GM19238 (cell line): ENCODE measurements around the gene PACSIN2.
"Not testable (repeated sequence)": the region's sequence is repeated elsewhere in the genome, so short reads cannot be mapped to it uniquely, and the experiment has no call there.

Experiments used
- DNase-seq: peaks from one replicate; pipeline ENCODE4 v3.0.0; 2011; ENCODE audit warnings: low spot score; ENCODE audit not compliant: insufficient read length

The PACSIN2 gene

GRCh38 chr22:43014869-43015676, at the start of gene PACSIN2:
TSS of gene PACSIN2 (minus strand) at chr22:43015149. CDS start at chr22:42912080, 103,069 bp downstream.
- DNase-seq: peak; percentile 100

GRCh38 chr22:43060183-43060582, 45.2 kb upstream of the PACSIN2 start:
- DNase-seq: peak; percentile 42

GRCh38 chr22:43057641-43058040, 42.7 kb upstream of the PACSIN2 start:
- no peak for DNase-seq

GRCh38 chr22:43053176-43053575, 38.2 kb upstream of the PACSIN2 start:
- no peak for DNase-seq

- DNase-seq: no peak
Observed at GRCh38 chr22:43050995-43051394, 36.0 kb upstream of the PACSIN2 start.

GRCh38 chr22:43047605-43048004, 32.7 kb upstream of the PACSIN2 start:
- DNase-seq: no peak

- DNase-seq: no peak
Observed at GRCh38 chr22:43044290-43044712, 29.4 kb upstream of the PACSIN2 start.

GRCh38 chr22:43042101-43042780, 27.3 kb upstream of the PACSIN2 start:
- DNase-seq: no peak

GRCh38 chr22:43039800-43040199, 24.9 kb upstream of the PACSIN2 start:
- DNase-seq: no peak

GRCh38 chr22:43038325-43038724, 23.4 kb upstream of the PACSIN2 start:
- DNase-seq: no peak

- DNase-seq: no peak
Observed at GRCh38 chr22:43036282-43036829, 21.4 kb upstream of the PACSIN2 start.

GRCh38 chr22:43035250-43035649, 20.3 kb upstream of the PACSIN2 start:
- DNase-seq: no peak

GRCh38 chr22:43031617-43032016, 16.7 kb upstream of the PACSIN2 start:
- DNase-seq: no peak

- DNase-seq: no peak
Observed at GRCh38 chr22:43018615-43019014, 3.7 kb upstream of the PACSIN2 start.

GRCh38 chr22:43017525-43018460, 2.8 kb upstream of the PACSIN2 start:
- DNase-seq: no peak

- not testable (repeated sequence) for DNase-seq
Observed at GRCh38 chr22:43016150-43016549, 1.2 kb upstream of the PACSIN2 start.

GRCh38 chr22:43015677-43016042, 711 bp upstream of the PACSIN2 start:
- DNase-seq: no peak

- DNase-seq: peak; percentile 58
Observed at GRCh38 chr22:43014316-43014868, 557 bp downstream of the PACSIN2 start.

- DNase-seq: no peak
Observed at GRCh38 chr22:43013355-43014315, 1.3 kb downstream of the PACSIN2 start.

- DNase-seq: no peak
Observed at GRCh38 chr22:43012390-43012789, 2.6 kb downstream of the PACSIN2 start.
